Thymus (tissue), 11 donors: ENCODE data around the gene C7orf33. TPM values are rescaled to one million over a fixed set of nuclear protein-coding genes. Genes with fewer than 3 reads are reported as not detected.
"Not testable (repeated sequence)": the region's sequence is repeated elsewhere in the genome, so short reads cannot be mapped to it uniquely, and the experiment has no call there.

ENCODE experiments used
- DNase-seq, 9 donors: peaks; one replicate each; pipeline ENCODE4 v3.0.0-alpha.2; 2013; ENCODE audit warnings: low spot score in 9 of 9, low read depth in 6 of 9, missing footprints in 1 of 9
- H3K27ac ChIP-seq, 2 donors: one replicate each; pipeline ENCODE4 v1.5.1; 2013; ENCODE audit warnings: control low read depth in 1 of 2, low read depth in 1 of 2, low read length in 1 of 2, mild to moderate bottlenecking in 1 of 2, moderate library complexity in 1 of 2
- H3K27me3 ChIP-seq, 2 donors: one replicate each; pipeline ENCODE4 v1.5.1; 2013; ENCODE audit warnings: low read length in 1 of 2; ENCODE audit not compliant: control insufficient read depth in 2 of 2, insufficient read depth in 1 of 2
- H3K36me3 ChIP-seq, 2 donors: one replicate each; pipeline ENCODE4 v1.5.1; 2013; ENCODE audit warnings: low read length in 1 of 2, mild to moderate bottlenecking in 1 of 2, moderate library complexity in 1 of 2; ENCODE audit not compliant: control insufficient read depth in 2 of 2, insufficient read depth in 2 of 2
- H3K4me1 ChIP-seq, 2 donors: one replicate each; pipeline ENCODE4 v1.5.1; 2013; ENCODE audit warnings: low read length in 2 of 2; ENCODE audit not compliant: control insufficient read depth in 2 of 2, insufficient read depth in 2 of 2
- H3K4me3 ChIP-seq, 2 donors: one replicate each; pipeline ENCODE4 v1.5.1; 2013; ENCODE audit warnings: low read length in 2 of 2, control low read depth in 1 of 2, mild to moderate bottlenecking in 1 of 2
- H3K9me3 ChIP-seq, 2 donors: one replicate each; pipeline ENCODE4 v1.5.1; 2013; ENCODE audit warnings: low read length in 1 of 2, mild to moderate bottlenecking in 1 of 2; ENCODE audit not compliant: control insufficient read depth in 2 of 2, insufficient read depth in 1 of 2
- WGBS: extraction: QIAGEN DNeasy Blood & Tissue Kit; methylation state at CpG from one replicate; pipeline ENCODE4 v1.1.7; 2013; 5-methylcytosine and 5-hydroxymethylcytosine counted together
- polyA plus RNA-seq: library from polyadenylated mRNA; stranded (reverse); fragments of 200-250 nt; gene quantifications from one replicate; pipeline ENCODE4 v1.2.3, GENCODE V29; 2013
- total RNA-seq: library from RNA; stranded (reverse); fragments of 120-200 nt; gene quantifications from one replicate; pipeline ENCODE4 v1.2.4, GENCODE V29; 2013
- donor health status: healthy.

The C7orf33 gene
- total and polyA plus RNA-seq, 2 donors = not detected

- peaks cover 0 to 6% of the 10 kb centered on the region in 2 donors for H3K27me3 ChIP-seq
- H3K4me1 ChIP-seq = no peaks in the 10 kb centered on the region
- no peaks in the 10 kb centered on the region for H3K9me3 ChIP-seq
- DNase-seq = no peak
- no peak overlapping the region for H3K27ac ChIP-seq
- H3K36me3 ChIP-seq = no peaks in the 10 kb centered on the region
- H3K4me3 ChIP-seq = no peak overlapping the region
- WGBS = 98% methylated on average over 1 of the region's 1 CpG
These were observed 31.7 kb upstream of the C7orf33 start for GRCh38 chr7:148558914-148559313.

DNA sequence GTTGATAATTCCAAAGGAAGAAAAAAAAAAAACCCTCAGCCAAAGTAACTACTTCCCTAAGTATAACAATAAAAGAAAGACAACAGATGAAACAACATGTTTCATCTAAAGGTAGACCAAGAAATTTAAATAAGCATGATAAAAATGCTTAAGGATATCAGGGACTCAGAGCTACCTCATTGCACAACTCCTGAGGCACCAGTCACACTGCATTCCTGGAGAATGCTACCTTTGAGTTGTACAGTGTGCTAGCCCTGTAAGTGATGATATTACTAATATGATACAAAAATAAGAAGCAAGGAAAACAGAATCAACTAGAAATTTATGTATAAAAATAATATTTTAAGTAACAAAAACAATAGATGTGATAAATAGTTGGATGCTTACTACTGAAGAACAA, 29.5 kb upstream of the C7orf33 start:
- no peak overlapping the region for H3K27ac ChIP-seq
- H3K4me1 ChIP-seq = no peaks in the 10 kb centered on the region
- no peak for DNase-seq
- H3K4me3 ChIP-seq = no peak overlapping the region
- no peaks in the 10 kb centered on the region for H3K9me3 ChIP-seq
- peaks cover 0 to 6% of the 10 kb centered on the region in 2 donors for H3K27me3 ChIP-seq
- H3K36me3 ChIP-seq = no peaks in the 10 kb centered on the region

- peak overlapping the region in 1 of 2 donors; percentile 18 for H3K27ac ChIP-seq
- 82% methylated on average over 4 of the region's 4 CpGs for WGBS
- no peaks in the 10 kb centered on the region for H3K4me1 ChIP-seq
- no peaks in the 10 kb centered on the region for H3K27me3 ChIP-seq
- no peak overlapping the region for H3K4me3 ChIP-seq
- no peaks in the 10 kb centered on the region for H3K9me3 ChIP-seq
- no peak for DNase-seq
- no peaks in the 10 kb centered on the region for H3K36me3 ChIP-seq
These were observed 26.8 kb upstream of the C7orf33 start for GRCh38 chr7:148563583-148564274.

GRCh38 chr7:148564275-148564951, 26.2 kb upstream of the C7orf33 start:
- not testable (repeated sequence) for H3K36me3 ChIP-seq, H3K4me3 ChIP-seq, H3K9me3 ChIP-seq, H3K4me1 ChIP-seq, H3K27me3 ChIP-seq
- peak in 1 of 9 donors; percentile 20 for DNase-seq
- WGBS = 29% methylated on average over 4 of the region's 4 CpGs
- H3K27ac ChIP-seq = peak overlapping the region in 1 of 2 donors; percentile 18

GRCh38 chr7:148566736-148567135, 23.8 kb upstream of the C7orf33 start:
- Histone ChIP-seq H3K4me3 (no peak overlapping the region), H3K27me3 (no peaks in the 10 kb centered on the region), H3K36me3 (no peaks in the 10 kb centered on the region), H3K4me1 (no peaks in the 10 kb centered on the region), H3K9me3 (no peaks in the 10 kb centered on the region), H3K27ac (no peak overlapping the region)
- no peak for DNase-seq
- WGBS = 99% methylated on average over 6 of the region's 6 CpGs

- H3K4me1 ChIP-seq = no peaks in the 10 kb centered on the region
- no peaks in the 10 kb centered on the region for H3K27me3 ChIP-seq
- no peaks in the 10 kb centered on the region for H3K9me3 ChIP-seq
- H3K36me3 ChIP-seq = no peaks in the 10 kb centered on the region
- 93% methylated on average over 5 of the region's 5 CpGs for WGBS
- DNase-seq = no peak
- no peak overlapping the region for H3K4me3 ChIP-seq
- no peak overlapping the region for H3K27ac ChIP-seq
These were observed 23.0 kb upstream of the C7orf33 start for GRCh38 chr7:148567524-148567923.

- no peak for DNase-seq
- WGBS = 96% methylated on average over 2 of the region's 2 CpGs
- Histone ChIP-seq H3K27me3 (no peaks in the 10 kb centered on the region), H3K4me1 (no peaks in the 10 kb centered on the region), H3K27ac (no peak overlapping the region), H3K36me3 (no peaks in the 10 kb centered on the region), H3K4me3 (no peak overlapping the region), H3K9me3 (no peaks in the 10 kb centered on the region)
These were observed 20.1 kb upstream of the C7orf33 start for GRCh38 chr7:148570510-148570909.

- 99% methylated on average over 3 of the region's 3 CpGs for WGBS
- DNase-seq, H3K27me3 ChIP-seq, H3K4me3 ChIP-seq, H3K27ac ChIP-seq, H3K9me3 ChIP-seq, H3K36me3 ChIP-seq, H3K4me1 ChIP-seq: not testable (repeated sequence)
These were observed 19.6 kb upstream of the C7orf33 start for GRCh38 chr7:148570973-148571372.

DNA sequence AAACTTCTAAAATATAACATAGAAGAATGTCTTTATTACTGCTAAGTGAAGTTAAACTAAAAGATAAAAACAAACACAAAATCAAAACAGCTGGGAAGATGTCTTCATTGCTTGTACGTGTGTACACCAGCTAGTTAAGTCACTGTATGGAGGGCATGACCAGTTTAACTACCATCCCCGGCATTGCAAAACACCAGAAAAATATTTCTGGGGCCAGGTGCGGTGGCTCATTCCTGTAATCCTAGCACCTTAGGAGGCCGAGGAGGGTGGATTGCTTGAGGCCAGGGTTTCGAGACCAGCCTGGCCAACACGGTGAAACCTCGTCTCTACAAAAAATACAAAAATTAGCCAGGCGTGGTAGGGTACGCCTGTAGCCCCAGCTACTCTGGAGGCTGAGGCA, 19.2 kb upstream of the C7orf33 start:
- no peaks in the 10 kb centered on the region for H3K4me1 ChIP-seq
- no peaks in the 10 kb centered on the region for H3K27me3 ChIP-seq
- no peak overlapping the region for H3K27ac ChIP-seq
- no peak overlapping the region for H3K4me3 ChIP-seq
- WGBS = 91% methylated on average over 9 of the region's 9 CpGs
- no peaks in the 10 kb centered on the region for H3K9me3 ChIP-seq
- no peak for DNase-seq
- H3K36me3 ChIP-seq = no peaks in the 10 kb centered on the region
